IPS-11a (cell line): ENCODE data around the gene PSMD9.
A peak's percentile ranks its signal among the peaks of the same experiment; 100 is the strongest.
"Not testable (repeated sequence)": the region's sequence is repeated elsewhere in the genome, so short reads cannot be mapped to it uniquely, and the experiment has no call there.

ENCODE experiments used
- H3K4me3 ChIP-seq: one replicate; pipeline ENCODE4 v1.5.1; 2013; ENCODE audit warnings: low read depth, low read length, control low read depth

Gene PSMD9

GRCh38 chr12:121888478-121889273 lies at the start of gene PSMD9:
PSMD9 (plus strand) TSS chr12:121888790; CDS start chr12:121888857, 67 bp downstream.
- peak within 1 kb of the TSS; percentile 80 for H3K4me3 ChIP-seq

GRCh38 chr12:121839106-121839992 lies 49.2 kb upstream of the PSMD9 start:
- peak overlapping the region; percentile 80 for H3K4me3 ChIP-seq

GRCh38 chr12:121839993-121840761 lies 48.4 kb upstream of the PSMD9 start:
- H3K4me3 ChIP-seq: peak overlapping the region; percentile 80

- no peak overlapping the region for H3K4me3 ChIP-seq
Observed at GRCh38 chr12:121843236-121843982, 45.2 kb upstream of the PSMD9 start.

- no peak overlapping the region for H3K4me3 ChIP-seq
Observed at GRCh38 chr12:121845701-121846100, 42.9 kb upstream of the PSMD9 start.

GRCh38 chr12:121849211-121849610 lies 39.4 kb upstream of the PSMD9 start:
- no peak overlapping the region for H3K4me3 ChIP-seq

GRCh38 chr12:121849665-121850064 lies 38.9 kb upstream of the PSMD9 start:
- H3K4me3 ChIP-seq: no peak overlapping the region

GRCh38 chr12:121852392-121852791 lies 36.2 kb upstream of the PSMD9 start:
- H3K4me3 ChIP-seq: not testable (repeated sequence)

GRCh38 chr12:121857322-121858246 lies 31.0 kb upstream of the PSMD9 start:
- no peak overlapping the region for H3K4me3 ChIP-seq

- H3K4me3 ChIP-seq: no peak overlapping the region
Observed at GRCh38 chr12:121858318-121858661, 30.3 kb upstream of the PSMD9 start.

- no peak within 1 kb of the TSS for H3K4me3 ChIP-seq
Observed at GRCh38 chr12:121858662-121859572, 29.7 kb upstream of the PSMD9 start, which contains the start of gene HPD. HPD (minus strand) TSS chr12:121858859; CDS start chr12:121858823, 36 bp downstream.

- no peak overlapping the region for H3K4me3 ChIP-seq
Observed at GRCh38 chr12:121860257-121860656, 28.3 kb upstream of the PSMD9 start.

GRCh38 chr12:121860699-121861098 lies 27.9 kb upstream of the PSMD9 start:
- H3K4me3 ChIP-seq: not testable (repeated sequence)

GRCh38 chr12:121861636-121862254 lies 26.8 kb upstream of the PSMD9 start:
- H3K4me3 ChIP-seq: no peak overlapping the region

GRCh38 chr12:121866331-121866730 lies 22.3 kb upstream of the PSMD9 start:
- H3K4me3 ChIP-seq: no peak overlapping the region

- H3K4me3 ChIP-seq: not testable (repeated sequence)
Observed at GRCh38 chr12:121869229-121869628, 19.4 kb upstream of the PSMD9 start.

GRCh38 chr12:121871467-121871866 lies 17.1 kb upstream of the PSMD9 start:
- H3K4me3 ChIP-seq: no peak overlapping the region
